GM19025 (cell line): ENCODE measurements around the gene SAMD4B.
"Not testable (repeated sequence)": the region's sequence is repeated elsewhere in the genome, so short reads cannot be mapped to it uniquely, and the experiment has no call there.

ENCODE experiments used
- ATAC-seq: cut with Tn5 transposase; IDR thresholded peaks from one replicate; pipeline ENCODE4 v1.9.1; 2021; ENCODE audit warnings: mild to moderate bottlenecking, low read depth, moderate library complexity; ENCODE audit not compliant: unreplicated experiment

The SAMD4B gene

GRCh38 chr19:39310558-39311311, 31.5 kb upstream of the SAMD4B start:
- ATAC-seq: no peak

DNA sequence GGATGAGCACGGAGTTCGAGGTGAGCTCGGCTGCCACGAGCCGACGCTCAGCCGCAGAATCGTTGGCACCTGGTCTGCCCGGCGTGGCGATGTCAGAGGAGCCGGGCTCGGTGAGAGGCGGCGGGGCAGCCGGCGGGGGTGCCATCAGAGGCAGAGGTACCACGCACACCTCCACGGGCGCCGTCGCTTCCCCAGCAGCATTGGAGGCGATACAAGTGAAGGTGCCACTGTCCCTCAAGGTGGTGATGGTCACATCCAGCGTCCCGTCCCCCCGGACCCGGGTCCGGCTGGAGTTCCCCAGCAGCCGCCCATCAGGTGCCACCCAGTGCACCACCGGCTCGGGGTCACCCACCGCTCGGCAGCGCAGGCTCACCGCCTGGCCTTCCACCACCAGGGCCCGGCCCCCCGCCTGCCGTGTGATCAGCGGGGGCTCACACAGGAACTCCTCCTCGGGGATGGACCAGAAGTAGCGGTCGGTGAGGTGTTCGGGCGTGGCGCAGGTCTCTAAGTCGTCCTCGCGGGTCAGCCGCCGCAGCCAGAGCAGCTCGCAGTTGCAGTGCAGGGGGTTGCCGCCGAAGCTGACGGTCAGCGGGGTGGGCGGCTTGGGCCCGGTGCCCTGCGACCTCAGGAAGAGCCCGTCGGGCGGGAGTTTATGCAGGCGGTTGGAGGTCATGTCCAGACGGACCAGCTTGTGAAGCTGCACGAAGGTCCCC, 28.0 kb upstream of the SAMD4B start:
- no peak for ATAC-seq

GRCh38 chr19:39315933-39316332, 26.3 kb upstream of the SAMD4B start:
- ATAC-seq: no peak

DNA sequence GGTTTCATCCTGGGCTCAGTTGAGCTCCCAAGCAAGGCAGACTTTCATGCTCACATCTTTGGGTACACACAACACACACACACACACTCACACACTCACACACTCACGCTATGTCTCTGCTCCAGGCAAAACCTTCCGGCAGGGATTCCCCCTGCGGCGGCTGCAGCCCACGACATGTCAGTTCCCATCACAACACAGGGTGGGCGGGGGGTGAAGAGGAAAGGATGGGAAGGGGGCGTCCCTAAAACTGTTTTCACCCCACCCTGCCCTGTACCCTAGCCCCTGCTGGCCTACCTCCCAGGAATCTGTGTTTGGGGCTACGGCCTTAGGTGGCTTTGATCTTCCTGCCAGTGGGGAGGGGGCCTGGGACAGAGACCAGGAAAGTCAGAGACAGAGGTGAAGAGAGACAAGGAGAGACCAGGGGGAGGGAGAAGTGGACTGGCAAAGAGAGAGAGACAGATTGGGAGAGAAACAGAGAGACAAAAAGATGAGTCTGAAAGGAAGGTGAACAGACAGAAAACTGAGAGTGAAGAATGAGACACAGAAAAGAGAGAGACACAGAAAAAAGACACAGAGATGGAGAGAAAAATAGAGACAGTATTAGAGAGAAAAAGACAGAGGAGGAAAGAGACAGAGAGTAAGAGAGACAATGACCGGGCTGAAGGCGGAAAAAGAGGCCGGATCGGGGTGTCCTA, 25.4 kb upstream of the SAMD4B start:
- no peak for ATAC-seq

DNA sequence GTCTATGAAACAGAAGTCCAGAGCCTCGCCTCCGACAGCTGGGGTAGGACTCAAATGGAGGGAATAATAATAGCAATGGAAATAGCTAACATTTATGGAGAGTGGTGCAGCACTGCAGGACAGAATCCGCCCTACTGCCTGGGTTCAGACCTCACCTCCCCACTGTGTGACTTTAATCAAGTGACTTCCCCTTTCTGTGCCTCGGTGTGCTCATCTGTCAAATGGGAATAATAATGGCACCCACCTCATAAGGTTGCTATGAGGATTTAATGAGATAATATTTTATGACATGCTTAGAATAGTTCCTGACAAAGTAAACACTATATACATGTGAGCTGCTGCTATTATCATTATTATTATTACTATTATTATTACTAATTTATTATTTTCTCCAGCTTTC, 24.7 kb upstream of the SAMD4B start:
- no peak for ATAC-seq

GRCh38 chr19:39318071-39318470, 24.1 kb upstream of the SAMD4B start:
- ATAC-seq: no peak

GRCh38 chr19:39318690-39319089, 23.5 kb upstream of the SAMD4B start:
- ATAC-seq: no peak

DNA sequence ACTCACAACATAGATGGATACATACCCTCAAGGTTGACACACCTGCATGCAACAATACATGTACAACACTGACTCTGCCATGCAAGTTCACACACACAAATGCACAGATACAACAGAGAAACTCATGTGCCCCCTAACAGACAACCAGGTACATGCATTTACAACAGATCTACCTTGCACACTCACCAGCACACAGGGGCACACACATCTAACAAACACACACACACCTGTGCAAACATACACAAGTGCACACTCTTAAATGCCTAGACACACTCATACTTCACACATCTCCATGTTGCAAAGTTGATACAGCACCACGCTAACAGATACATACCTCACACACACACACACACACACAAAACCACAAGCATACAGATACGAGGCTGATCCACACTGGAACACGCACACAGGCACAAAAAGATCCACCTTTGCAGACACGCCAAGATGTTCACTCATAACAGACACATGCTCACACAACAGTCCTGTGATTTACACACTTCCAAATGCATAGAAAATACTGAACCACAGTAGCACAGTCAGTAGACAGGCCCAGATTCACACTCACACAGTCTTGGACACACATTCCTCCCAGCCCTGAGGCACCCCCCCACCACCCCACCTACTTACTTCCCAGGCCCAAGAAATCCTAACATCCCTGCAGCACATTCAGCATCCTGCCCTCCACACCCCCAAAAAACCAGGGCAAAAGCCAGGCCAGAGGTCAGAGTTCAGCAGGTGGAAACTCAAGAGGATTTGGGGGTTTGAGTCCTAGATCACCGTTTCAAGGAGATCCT, 22.9 kb upstream of the SAMD4B start:
- ATAC-seq: no peak

DNA sequence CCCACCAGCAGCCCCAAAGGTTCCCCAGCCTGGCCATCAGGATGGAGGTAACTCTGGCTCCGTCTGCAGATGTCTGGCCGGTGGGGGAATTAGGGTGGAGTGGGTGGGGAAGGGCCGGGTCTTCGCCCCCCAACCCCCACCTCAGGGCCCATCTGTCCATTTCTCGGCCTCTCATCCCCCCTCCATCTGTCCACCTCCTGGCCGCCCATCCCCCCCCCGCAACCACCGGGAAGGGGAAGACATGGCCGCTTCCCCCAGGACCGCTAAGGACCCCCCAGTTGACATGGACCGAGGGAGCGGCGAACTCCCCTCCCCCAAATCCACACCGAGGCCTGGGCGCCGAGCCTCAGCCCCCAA, 22.4 kb upstream of the SAMD4B start:
- ATAC-seq: no peak

DNA sequence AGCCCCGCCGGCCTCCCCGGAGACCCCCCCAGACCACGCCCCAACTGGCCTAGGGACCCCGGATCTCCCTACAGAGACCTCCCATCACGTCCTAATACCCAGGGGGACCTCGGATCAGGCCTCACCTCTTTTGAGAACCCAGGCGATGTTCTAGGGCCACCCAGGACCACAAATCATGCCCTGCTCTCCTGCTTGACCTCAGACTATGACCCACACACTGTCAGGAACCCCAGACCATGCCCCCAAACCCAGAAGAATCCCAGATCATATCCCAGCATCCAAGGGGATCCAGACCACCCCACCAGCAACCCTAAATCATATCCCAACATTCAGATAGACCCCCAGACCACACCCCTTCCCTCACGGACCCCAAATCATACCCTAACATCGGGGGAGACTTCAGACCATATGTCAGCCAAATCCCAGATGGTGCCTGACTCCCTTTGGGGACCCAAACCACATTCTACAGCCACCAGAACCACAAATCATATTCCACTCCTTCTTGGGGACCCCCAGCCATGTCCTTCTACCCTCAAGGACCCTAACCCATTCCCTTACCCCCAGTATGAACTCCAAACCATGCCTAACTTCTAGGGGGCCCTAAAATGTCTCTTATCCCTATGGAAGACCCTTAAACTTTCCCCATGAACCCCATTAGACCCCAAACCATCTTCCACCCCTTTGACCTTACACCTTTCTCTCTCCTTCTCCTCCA, 20.9 kb upstream of the SAMD4B start:
- no peak for ATAC-seq

DNA sequence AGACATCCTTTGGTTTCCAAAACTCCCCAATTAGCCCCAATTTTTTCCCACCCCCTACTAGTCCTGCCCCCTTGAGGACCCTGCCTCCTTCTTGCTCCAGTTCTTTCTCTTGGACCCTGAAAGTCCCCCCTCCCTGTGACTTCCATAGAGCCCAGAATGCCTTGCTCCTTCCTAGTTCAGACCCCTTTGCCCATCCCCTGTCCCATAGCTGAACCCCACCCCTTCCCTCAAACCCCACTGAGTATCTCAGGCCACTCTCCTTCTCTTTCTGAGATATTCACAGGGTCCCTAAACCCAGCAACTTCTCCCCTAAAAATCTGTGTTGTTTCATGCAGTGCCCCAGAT, 20.4 kb upstream of the SAMD4B start:
- no peak for ATAC-seq

DNA sequence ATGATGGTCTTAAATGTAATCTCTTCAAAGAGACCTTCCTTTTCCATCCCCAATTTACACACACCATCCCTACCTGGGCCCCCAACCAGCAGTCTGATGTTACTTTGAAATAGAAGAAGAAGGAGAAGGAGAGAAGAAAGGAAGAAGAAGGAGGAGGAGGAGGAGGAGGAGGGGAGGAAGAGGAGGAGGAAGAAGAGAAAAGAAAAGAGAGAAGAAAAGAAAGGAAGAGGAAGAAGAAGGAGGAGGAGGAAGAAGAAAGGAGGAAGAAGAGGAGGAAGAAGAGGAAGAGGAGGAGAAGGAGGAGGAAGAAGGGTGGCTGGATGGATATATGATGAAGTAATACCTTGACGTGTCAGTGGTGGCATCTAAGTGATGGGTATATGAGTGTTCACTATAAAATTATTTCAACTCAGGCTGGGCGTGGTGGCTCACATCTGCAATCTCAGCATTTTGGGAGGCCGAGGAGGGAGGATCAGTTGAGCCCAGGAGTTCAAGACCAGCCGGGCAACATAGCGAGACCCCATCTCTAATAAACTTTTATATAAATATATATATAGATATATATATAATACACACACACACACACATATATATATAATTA, 17.9 kb upstream of the SAMD4B start:
- ATAC-seq: no peak

- no peak for ATAC-seq
Observed at GRCh38 chr19:39325778-39326665, 16.2 kb upstream of the SAMD4B start.

- no peak for ATAC-seq
Observed at GRCh38 chr19:39327363-39328045, 14.7 kb upstream of the SAMD4B start.

DNA sequence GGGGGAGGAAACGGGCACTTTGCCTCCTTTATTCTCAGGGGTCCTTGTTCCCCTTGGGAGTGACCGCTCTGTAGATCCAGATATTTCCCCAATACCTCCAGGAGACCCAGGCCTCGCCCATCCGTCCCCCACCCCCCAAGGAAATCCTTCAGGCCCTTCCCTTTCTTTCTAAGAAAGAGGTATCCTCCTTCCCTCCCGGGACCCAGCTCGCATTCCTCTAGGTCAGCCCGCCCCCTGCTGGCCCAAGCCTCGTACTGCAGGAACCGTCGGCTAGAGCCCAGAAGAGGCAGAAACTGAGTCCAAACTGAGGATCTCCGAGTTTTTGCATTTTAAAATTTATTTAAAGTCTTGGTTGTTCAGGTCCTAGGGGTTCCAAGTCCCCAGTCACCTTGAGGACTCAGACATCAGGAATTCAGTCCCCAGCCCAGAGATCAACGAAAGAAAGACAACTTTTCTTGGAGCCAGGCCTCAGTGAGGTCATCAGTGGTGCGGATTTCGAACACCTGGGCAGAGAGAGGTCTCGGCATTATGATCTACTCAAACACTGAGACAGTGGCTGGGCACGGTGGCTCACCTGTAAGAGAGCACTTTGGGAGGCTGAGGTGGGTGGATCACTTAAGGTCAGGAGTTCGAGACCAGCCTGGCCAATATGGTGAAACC, 14.0 kb upstream of the SAMD4B start:
- ATAC-seq: no peak

DNA sequence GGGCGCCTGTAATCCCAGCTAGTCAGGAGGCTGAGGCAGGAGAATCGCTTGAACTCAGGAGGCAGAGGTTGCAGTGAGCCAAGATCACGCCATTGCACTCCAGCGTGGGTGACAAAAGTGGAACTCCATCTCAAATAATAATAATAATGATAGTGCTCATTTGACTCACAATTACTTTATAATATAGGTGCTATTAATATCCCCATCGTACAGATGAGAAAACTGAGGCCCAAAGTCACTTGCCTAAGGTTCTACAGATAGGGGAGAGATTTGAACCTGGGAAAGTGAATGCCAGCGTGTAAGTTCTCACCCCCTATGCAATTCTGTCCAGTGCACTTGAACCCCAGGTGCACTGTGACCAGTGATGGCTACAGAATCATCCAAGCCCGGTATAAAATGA, 12.3 kb upstream of the SAMD4B start:
- ATAC-seq: no peak

DNA sequence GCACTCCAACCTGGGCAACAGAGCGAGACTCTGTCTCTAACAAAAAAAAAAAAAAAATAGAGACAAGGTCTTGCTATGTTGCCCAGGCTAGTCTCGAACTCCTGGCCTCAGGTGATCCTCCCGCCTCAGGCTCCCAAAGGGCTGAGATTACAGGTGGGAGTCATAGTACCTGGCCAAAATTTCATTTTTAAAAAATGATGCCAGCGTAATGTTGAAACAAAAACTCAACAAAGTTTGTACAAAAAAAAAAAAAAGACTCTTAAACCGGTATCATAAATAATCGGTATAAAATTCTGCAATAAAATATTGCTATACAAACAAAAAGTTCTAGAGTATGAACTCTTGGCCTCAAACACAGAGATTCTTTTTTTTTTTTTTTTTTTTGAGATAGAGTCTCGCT, 9.9 kb upstream of the SAMD4B start:
- no peak for ATAC-seq

GRCh38 chr19:39332738-39333137, 9.5 kb upstream of the SAMD4B start:
- not testable (repeated sequence) for ATAC-seq
